Glutamatergic neuron (in vitro differentiated cells): ENCODE measurements around the gene CPXM1. TPM values are rescaled to one million over a fixed set of nuclear protein-coding genes. Genes with fewer than 3 reads are reported as not detected.

Experiments used
- DNase-seq: peaks from one replicate; pipeline ENCODE4 v3.0.0; 2022
- H3K27ac Mint-ChIP-seq: one replicate; pipeline ENCODE4 v1.8.0; 2020; ENCODE audit warnings: mild to moderate bottlenecking, mixed read lengths, inconsistent platforms; ENCODE audit not compliant: unreplicated experiment
- H3K27me3 Mint-ChIP-seq: one replicate; pipeline ENCODE4 v1.8.0; 2020; ENCODE audit warnings: mild to moderate bottlenecking, moderate library complexity, mixed read lengths, inconsistent platforms; ENCODE audit not compliant: unreplicated experiment
- H3K36me3 Mint-ChIP-seq: one replicate; pipeline ENCODE4 v1.8.0; 2020; ENCODE audit warnings: mild to moderate bottlenecking, mixed read lengths, inconsistent platforms; ENCODE audit not compliant: unreplicated experiment
- H3K4me1 Mint-ChIP-seq: one replicate; pipeline ENCODE4 v1.8.0; 2020; ENCODE audit warnings: mild to moderate bottlenecking, low read depth, mixed read lengths, inconsistent platforms; ENCODE audit not compliant: unreplicated experiment
- H3K4me3 Mint-ChIP-seq: one replicate; pipeline ENCODE4 v1.8.0; 2020; ENCODE audit warnings: mild to moderate bottlenecking, mixed read lengths, inconsistent platforms; ENCODE audit not compliant: unreplicated experiment
- H3K9me3 Mint-ChIP-seq: one replicate; pipeline ENCODE4 v1.8.0; 2020; ENCODE audit warnings: mild to moderate bottlenecking, moderate library complexity, mixed read lengths, inconsistent platforms; ENCODE audit not compliant: unreplicated experiment
- CTCF ChIP-seq: fragments of 200-600 bp; sonication (generic); IDR thresholded peaks from one replicate; pipeline ENCODE4 v1.5.0; 2021; ENCODE audit not compliant: partially characterized antibody, unreplicated experiment
- total RNA-seq: library from RNA; stranded (reverse); fragmentation: NEBNext Ultra II Directional; extraction: Animal tissue kit (Norgen Biotek cat#: 25700); gene quantifications from one replicate; pipeline ENCODE4 v1.2.1, GENCODE V29; 2021; ENCODE audit not compliant: unreplicated experiment

CPXM1 gene
- total RNA-seq, 1 donor from 2014 or later, result 28.1 TPM

- H3K27ac Mint-ChIP-seq, result no peak overlapping the region
- peaks cover 24% of the 10 kb centered on the region for H3K27me3 Mint-ChIP-seq
- H3K9me3 Mint-ChIP-seq, result peaks cover 3% of the 10 kb centered on the region
- H3K36me3 Mint-ChIP-seq, result peaks cover 5% of the 10 kb centered on the region
- no peak for DNase-seq
- H3K4me1 Mint-ChIP-seq, result peaks cover 7% of the 10 kb centered on the region
- TF ChIP-seq CTCF, result no peak
- peak overlapping the region; percentile 91 for H3K4me3 Mint-ChIP-seq
Observed at GRCh38 chr20:2798814-2799213, 1.6 kb downstream of the CPXM1 start.

GRCh38 chr20:2798095-2798805 is 2.2 kb downstream of the CPXM1 start:
- no peak for TF ChIP-seq CTCF
- peaks cover 3% of the 10 kb centered on the region for H3K9me3 Mint-ChIP-seq
- no peak for DNase-seq
- peaks cover 24% of the 10 kb centered on the region for H3K27me3 Mint-ChIP-seq
- H3K4me1 Mint-ChIP-seq, result peaks cover 7% of the 10 kb centered on the region
- no peak overlapping the region for H3K27ac Mint-ChIP-seq
- peaks cover 7% of the 10 kb centered on the region for H3K36me3 Mint-ChIP-seq
- H3K4me3 Mint-ChIP-seq, result no peak overlapping the region

- Mint-ChIP-seq H3K36me3 (peaks cover 6% of the 10 kb centered on the region), H3K27ac (no peak overlapping the region), H3K4me3 (no peak overlapping the region), H3K4me1 (peaks cover 7% of the 10 kb centered on the region), H3K9me3 (peaks cover 3% of the 10 kb centered on the region), H3K27me3 (peaks cover 21% of the 10 kb centered on the region)
- DNase-seq, result no peak
- TF ChIP-seq CTCF, result no peak
Observed at GRCh38 chr20:2797136-2797983, 3.1 kb downstream of the CPXM1 start.

GRCh38 chr20:2796011-2796660 is 4.3 kb downstream of the CPXM1 start:
- Mint-ChIP-seq H3K4me3 (no peak overlapping the region), H3K27ac (no peak overlapping the region), H3K9me3 (peaks cover 5% of the 10 kb centered on the region), H3K36me3 (peaks cover 4% of the 10 kb centered on the region), H3K27me3 (peaks cover 14% of the 10 kb centered on the region), H3K4me1 (peaks cover 7% of the 10 kb centered on the region)
- DNase-seq, result no peak
- no peak for TF ChIP-seq CTCF
